ENCODE results near the gene FRMD4A. TPM values are rescaled to one million over a fixed set of nuclear protein-coding genes. Genes with fewer than 3 reads are reported as not detected.

FRMD4A gene
- total and polyA plus RNA-seq, 12 donors, result 9.1 to 29.6 (median 14.6) TPM

DNA sequence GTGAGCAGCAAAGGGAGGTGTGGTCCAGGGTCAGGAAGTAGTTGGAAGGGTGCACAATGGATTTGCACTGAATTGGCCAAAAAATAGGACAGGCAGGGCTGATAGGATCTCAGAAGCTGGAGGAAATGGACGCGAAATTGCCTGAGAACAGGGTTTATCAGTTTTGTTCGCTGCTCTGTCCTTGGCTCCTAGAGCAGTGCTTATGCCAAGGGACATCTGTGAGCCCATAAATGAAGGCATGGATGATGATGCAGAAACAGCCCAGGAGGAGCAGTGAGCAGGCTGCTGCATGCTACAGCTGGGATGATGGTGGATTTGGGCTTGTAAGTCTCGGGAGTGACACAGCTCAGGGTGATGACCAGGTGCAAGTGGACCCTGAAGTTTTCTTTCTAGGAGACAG is 539.2 kb downstream of the FRMD4A start:
- no peak for TF ChIP-seq POLR2A (IDR thresholded peaks at IDR 0.05)
- TF ChIP-seq, protein P1, sequence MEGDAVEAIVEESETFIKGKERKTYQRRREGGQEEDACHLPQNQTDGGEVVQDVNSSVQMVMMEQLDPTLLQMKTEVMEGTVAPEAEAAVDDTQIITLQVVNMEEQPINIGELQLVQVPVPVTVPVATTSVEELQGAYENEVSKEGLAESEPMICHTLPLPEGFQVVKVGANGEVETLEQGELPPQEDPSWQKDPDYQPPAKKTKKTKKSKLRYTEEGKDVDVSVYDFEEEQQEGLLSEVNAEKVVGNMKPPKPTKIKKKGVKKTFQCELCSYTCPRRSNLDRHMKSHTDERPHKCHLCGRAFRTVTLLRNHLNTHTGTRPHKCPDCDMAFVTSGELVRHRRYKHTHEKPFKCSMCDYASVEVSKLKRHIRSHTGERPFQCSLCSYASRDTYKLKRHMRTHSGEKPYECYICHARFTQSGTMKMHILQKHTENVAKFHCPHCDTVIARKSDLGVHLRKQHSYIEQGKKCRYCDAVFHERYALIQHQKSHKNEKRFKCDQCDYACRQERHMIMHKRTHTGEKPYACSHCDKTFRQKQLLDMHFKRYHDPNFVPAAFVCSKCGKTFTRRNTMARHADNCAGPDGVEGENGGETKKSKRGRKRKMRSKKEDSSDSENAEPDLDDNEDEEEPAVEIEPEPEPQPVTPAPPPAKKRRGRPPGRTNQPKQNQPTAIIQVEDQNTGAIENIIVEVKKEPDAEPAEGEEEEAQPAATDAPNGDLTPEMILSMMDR (IDR thresholded peaks at IDR 0.05), result no peak
- intact Hi-C loops (cut with DNase I), result no loop called here
- 30 to 66% (median 39%) methylated on average over 4 of the region's 4 CpGs for WGBS, 4 donors
- Histone ChIP-seq H3K27ac (no peak overlapping the region), H3K36me3 (replicated peaks in 1 of 2) (no peaks in the 10 kb centered on the region), H3K9me3 (replicated peaks in 1 of 3) (no peaks in the 10 kb centered on the region), H3K4me1 (replicated peaks in 1 of 2) (peaks cover 0 to 20% of the 10 kb centered on the region in 2 donors), H3K27me3 (no peaks in the 10 kb centered on the region), H3K4me3 (no peak overlapping the region)
- no peak for DNase-seq

DNA sequence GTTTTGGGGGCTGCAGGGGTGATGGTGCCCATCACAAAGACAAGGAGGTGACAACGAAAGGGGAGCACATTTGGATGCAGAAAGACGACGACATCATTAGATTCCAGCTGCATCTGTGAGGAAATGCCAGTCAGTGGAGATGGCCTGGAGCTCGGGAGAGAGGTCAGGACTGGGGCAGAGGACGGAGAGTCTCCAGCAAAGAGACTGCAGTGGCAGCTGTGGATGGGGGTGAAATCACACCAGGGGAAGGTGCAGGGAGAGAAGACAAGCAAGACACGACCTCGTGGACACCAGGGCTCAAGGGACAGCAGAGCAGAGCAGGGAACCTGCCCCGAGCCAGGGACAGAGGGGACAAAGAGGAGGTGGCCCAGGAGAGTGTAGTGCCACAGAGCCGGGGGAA is 540.5 kb downstream of the FRMD4A start:
- H3K4me1 ChIP-seq (replicated peaks in 1 of 2), result peaks cover 0 to 20% of the 10 kb centered on the region in 2 donors
- H3K9me3 ChIP-seq (replicated peaks in 1 of 3), result no peaks in the 10 kb centered on the region
- H3K27me3 ChIP-seq, result no peaks in the 10 kb centered on the region
- 60 to 79% (median 65%) methylated on average over 9 of the region's 9 CpGs for WGBS, 4 donors
- H3K27ac ChIP-seq, result no peak overlapping the region
- DNase-seq, result no peak
- H3K4me3 ChIP-seq, result no peak overlapping the region
- intact Hi-C loops (cut with DNase I), result no loop called here
- TF ChIP-seq, protein P1 (IDR thresholded peaks at IDR 0.05), result no peak
- no peak for TF ChIP-seq POLR2A (IDR thresholded peaks at IDR 0.05)
- no peaks in the 10 kb centered on the region for H3K36me3 ChIP-seq (replicated peaks in 1 of 2)

DNA sequence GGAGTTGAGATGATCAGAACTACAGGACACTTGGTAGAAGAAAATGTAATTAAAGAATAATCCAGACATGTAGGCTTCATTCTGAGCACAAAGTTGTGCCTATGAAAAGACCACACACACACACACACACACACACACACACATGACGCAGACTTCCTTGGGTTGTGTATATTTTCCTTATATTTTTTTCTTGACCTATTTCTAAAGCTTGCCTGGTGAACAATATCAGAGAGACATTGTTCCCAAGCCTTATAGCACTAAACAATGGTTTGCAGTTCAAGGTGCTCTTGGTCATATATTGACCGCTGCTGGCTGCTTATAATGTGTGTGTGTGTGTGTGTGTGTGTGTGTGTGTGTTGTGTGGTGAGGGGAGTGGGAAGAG is 541.3 kb downstream of the FRMD4A start:
- Histone ChIP-seq H3K4me3 (no peak overlapping the region), H3K27ac (peak overlapping the region in 2 of 5 donors; percentile 47 to 59), H3K4me1 (replicated peaks in 1 of 2) (peaks cover 0 to 20% of the 10 kb centered on the region in 2 donors), H3K9me3 (replicated peaks in 1 of 3) (no peaks in the 10 kb centered on the region), H3K27me3 (no peaks in the 10 kb centered on the region), H3K36me3 (replicated peaks in 1 of 2) (no peaks in the 10 kb centered on the region)
- 48 to 77% (median 67%) methylated on average over 2 of the region's 2 CpGs for WGBS, 4 donors
- no peak for TF ChIP-seq POLR2A (IDR thresholded peaks at IDR 0.05)
- TF ChIP-seq, protein P1 (IDR thresholded peaks at IDR 0.05), result no peak
- intact Hi-C loops (cut with DNase I), result loop anchor here in 1 of 2 donors (10.0 kb wide), 1 partner anchor 305 kb away; no protein-coding TSS in a partner anchor
- no peak for DNase-seq

DNA sequence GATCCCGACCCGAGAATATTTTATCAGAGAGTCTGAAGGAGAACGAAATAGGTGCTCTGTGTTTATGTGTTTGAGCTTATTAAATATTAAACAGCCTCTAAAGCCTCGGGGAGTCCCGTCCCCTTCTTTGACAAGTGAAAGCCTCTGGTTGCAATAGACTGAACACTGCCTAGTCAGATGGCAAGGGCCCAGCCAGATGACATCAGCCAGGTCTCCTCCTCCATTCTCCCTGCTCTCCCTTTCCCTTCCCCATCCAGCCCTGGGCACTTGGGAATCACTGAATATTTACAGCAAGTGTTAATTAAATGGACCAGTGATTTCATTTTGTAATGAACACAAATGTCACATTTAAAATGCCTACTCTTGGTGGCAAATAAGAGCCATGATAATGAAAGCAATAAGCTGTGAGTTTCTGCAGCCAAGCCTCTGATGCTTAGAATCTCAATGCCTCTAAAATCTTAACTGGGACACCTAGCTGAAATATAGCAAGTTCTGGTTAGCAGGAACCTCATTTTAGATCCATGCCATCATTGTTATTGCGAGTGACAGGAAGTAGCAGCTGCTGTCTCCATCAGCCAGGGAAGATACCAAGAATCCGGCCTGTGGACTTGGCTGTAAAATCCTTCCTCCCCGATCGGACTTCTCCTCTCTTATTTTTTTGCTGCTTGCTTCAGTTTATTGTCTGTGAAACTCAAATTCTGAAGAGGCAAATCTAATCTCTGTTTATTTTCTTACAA is 541.8 kb downstream of the FRMD4A start:
- DNase-seq, result peak in 3 of 7 donors; percentile 27 to 69 (median 35)
- Histone ChIP-seq H3K4me3 (no peak overlapping the region), H3K27me3 (no peaks in the 10 kb centered on the region), H3K9me3 (replicated peaks in 1 of 3) (no peaks in the 10 kb centered on the region), H3K4me1 (replicated peaks in 1 of 2) (peaks cover 0 to 20% of the 10 kb centered on the region in 2 donors), H3K27ac (peak overlapping the region in 2 of 5 donors; percentile 47 to 59), H3K36me3 (replicated peaks in 1 of 2) (no peaks in the 10 kb centered on the region)
- TF ChIP-seq, protein P1 (IDR thresholded peaks at IDR 0.05), result no peak
- TF ChIP-seq POLR2A (IDR thresholded peaks at IDR 0.05), result no peak
- 45 to 67% (median 58%) methylated on average over 9 of the region's 9 CpGs for WGBS, 4 donors
- intact Hi-C loops (cut with DNase I), result loop anchor here in 1 of 2 donors (10.0 kb wide), 1 partner anchor 306 kb away; no protein-coding TSS in a partner anchor
